C4-2B (cell line): ENCODE measurements around the gene PPP1R3C.

Source experiments
- H3K27ac ChIP-seq: fragments of 450-650 bp; 2 replicates; pipeline ENCODE4 v1.5.1; 2017
- CTCF ChIP-seq: fragments of 450-650 bp; conservative IDR thresholded peaks from 2 replicates; pipeline ENCODE4 v1.5.1; 2017; ENCODE audit warnings: mild to moderate bottlenecking
- ZFX ChIP-seq: fragments of 450-650 bp; IDR thresholded peaks from 2 replicates; pipeline ENCODE4 v1.6.1; 2017

The PPP1R3C gene

DNA sequence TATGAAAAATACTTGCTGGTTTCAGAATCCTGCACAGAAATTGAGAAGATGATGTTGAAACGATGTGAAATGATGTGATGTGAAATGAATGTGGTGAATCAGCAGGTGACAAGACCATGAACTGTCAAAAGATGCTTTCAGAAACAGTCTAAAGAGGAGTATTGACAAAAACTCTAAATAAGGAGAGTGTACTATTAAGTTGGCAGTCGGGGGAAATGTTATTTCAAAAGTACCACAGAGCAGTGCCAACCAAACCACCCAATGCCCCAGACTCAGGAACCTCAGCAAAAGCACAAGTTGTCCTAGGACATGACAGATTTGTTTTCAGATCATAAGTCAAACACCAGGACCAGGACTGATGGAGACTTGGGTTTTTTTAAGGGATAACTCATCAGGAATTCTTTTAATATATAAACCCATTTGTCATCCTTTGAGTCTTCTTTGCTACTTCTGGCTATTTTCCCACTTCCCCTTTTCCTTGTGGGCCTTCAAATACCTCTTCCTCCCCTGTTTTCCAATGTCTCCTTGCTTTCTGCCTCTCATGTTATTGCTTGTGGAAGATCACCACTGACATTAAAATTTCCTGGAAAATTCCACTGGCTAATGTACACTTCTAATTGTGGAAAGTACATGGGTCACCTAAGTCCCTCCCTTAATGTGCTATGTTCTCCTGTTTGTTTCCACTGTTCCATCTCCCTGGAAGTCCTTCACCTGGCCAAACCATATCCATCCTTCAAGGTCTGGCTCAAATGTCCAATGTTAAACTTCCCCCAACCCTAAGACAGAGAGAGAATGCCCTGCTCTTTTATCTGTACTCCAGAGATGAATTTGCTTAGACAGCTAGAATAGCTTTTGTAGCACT is 10.2 kb upstream of the PPP1R3C start:
- no peak overlapping the region for H3K27ac ChIP-seq
- no peak for TF ChIP-seq CTCF
- no peak for TF ChIP-seq ZFX

GRCh38 chr10:91636892-91637291 is 4.0 kb upstream of the PPP1R3C start:
- TF ChIP-seq CTCF (no peak), ZFX (no peak)
- no peak overlapping the region for H3K27ac ChIP-seq

GRCh38 chr10:91635401-91636400 is 2.8 kb upstream of the PPP1R3C start:
- peak; percentile 86 for TF ChIP-seq CTCF
- no peak for TF ChIP-seq ZFX
- no peak overlapping the region for H3K27ac ChIP-seq

DNA sequence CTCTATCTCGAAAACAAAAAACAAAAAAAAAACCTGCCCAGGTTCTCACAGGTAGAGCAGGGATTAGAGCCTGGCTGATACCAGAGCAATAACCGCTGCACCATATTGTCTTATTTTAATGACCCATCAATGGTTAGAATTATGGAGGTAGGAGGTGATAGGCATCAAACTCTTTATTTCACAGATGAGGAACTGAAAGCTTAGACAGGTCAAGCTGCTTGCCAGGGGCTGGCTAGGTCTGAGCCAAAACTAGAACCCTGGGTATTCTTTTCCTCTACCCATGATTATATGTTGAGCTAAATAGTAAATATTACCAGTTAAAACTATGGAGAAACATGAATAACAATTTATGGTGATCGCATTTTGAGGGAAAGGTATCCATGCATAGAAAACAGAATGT is 2.0 kb upstream of the PPP1R3C start:
- TF ChIP-seq ZFX (no peak), CTCF (no peak)
- no peak overlapping the region for H3K27ac ChIP-seq

DNA sequence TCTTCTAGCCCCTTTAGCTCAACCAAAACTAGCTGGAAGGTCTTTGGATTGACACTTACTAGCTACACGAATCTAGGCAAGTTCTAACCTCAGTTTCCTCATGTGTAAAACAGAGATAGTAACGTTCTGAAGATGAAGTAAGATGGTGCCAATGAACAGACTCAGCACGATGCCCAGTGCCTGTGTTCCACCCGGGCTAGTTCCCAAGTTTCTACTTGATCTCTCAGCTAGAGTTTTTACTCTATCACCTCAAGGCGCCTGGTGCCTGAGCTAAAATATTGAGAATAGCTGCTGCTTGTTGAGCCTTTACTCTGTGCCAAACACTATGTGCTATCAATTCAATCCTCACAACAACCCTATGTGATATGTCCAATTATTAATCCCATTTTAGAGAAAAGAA is 1.4 kb upstream of the PPP1R3C start:
- TF ChIP-seq CTCF (no peak), ZFX (no peak)
- H3K27ac ChIP-seq: no peak overlapping the region

DNA sequence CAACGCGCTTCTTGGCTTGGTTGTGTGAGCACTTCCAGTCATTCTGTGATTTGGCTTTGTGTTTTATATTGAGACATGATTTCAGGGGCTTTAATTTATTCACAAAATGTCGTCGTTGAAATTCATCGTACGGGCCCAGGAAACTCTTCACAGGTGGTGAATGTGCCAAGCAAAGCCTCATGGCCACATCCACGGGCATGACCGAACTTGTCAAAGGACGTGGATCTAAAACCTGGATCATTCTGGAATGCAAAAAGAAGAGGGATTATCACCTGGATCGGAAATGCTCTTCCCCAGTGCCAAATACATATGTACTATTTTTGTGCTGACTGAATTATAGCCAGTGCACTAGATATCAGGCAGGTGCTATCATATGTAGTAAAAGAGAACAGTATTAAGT is 2.2 kb downstream of the PPP1R3C start:
- H3K27ac ChIP-seq: no peak overlapping the region
- TF ChIP-seq CTCF (no peak), ZFX (no peak)
